HepG2 (cell line): ENCODE results near the gene TREX2. TPM values are rescaled to one million over a fixed set of nuclear protein-coding genes. Genes with fewer than 3 reads are reported as not detected.

Experiments
- ATAC-seq: fragments of 200-7000 bp; cut with Tn5 transposase; 3 replicates; pipeline ENCODE4 v1.9.1; 2020; ENCODE audit warnings: mild to moderate bottlenecking, moderate library complexity
- BruUV-seq: library from RNA; stranded (reverse); fragments of 400-500 nt; replicated peaks from 2 replicates; lab custom pipeline; 2021; lab: Mats Ljungman, UMichigan
- CTCF ChIA-PET: fragments of 300-600 bp; formaldehyde crosslinking; extraction: SDS; loops from one replicate; lab custom pipeline; 2021; ENCODE audit warnings: low total read pairs, inconsistent platforms, low intra/inter-chr PET ratio; lab: Yijun Ruan, JAX
- POLR2A ChIA-PET: fragments of 350-600 bp; sonication (Branson Sonifier 250); formaldehyde crosslinking; loops from one replicate; lab custom pipeline; 2020; ENCODE audit warnings: antibody characterized with exemption, inconsistent platforms; lab: Yijun Ruan, JAX
- DNase-seq: peaks from one replicate; pipeline ENCODE4 v3.0.0-alpha.2; 2015; ENCODE audit warnings: low spot score
- FAIRE-seq: peaks from 3 replicates; lab custom pipeline; 2011; peaks lifted over from hg19 to GRCh38; lab: Jason Lieb, UNC
- H2AFZ ChIP-seq: one replicate; pipeline ENCODE4 v1.6.1; 2011; ENCODE audit warnings: low read length, inconsistent platforms
- H3K27ac ChIP-seq: fragments of 300-600 bp; 3 replicates; pipeline ENCODE4 v1.8.0; 2011; ENCODE audit warnings: mixed run types, mild to moderate bottlenecking, mixed read lengths, low read length, inconsistent platforms; ENCODE audit not compliant: insufficient read depth; ENCODE audit errors: extremely low read length
- H3K27me3 ChIP-seq, 2 experiments: fragments of 200-600 bp in 1 of 2; 2 replicates in 1 of 2; 3 replicates in 1 of 2; pipeline versions ENCODE4 v1.6.0 to v1.8.0; 2011; ENCODE audit warnings: low read length in 2 of 2, mild to moderate bottlenecking in 2 of 2, moderate library complexity in 2 of 2, inconsistent platforms in 1 of 2; ENCODE audit not compliant: insufficient read depth in 2 of 2, control insufficient read depth in 1 of 2
- H3K36me3 ChIP-seq, 2 experiments: fragments of 200-600 bp in 1 of 2; replicated peaks in 1 of 2; 2 replicates in 1 of 2; 3 replicates in 1 of 2; pipeline versions ENCODE4 v1.5.1 to v1.8.0; 2011; ENCODE audit warnings: low read length in 2 of 2, inconsistent platforms in 1 of 2; ENCODE audit not compliant: insufficient read depth in 2 of 2, control insufficient read depth in 1 of 2
- H3K4me1 ChIP-seq: 2 replicates; pipeline ENCODE4 v1.5.1; 2012; ENCODE audit warnings: low read length, inconsistent platforms; ENCODE audit not compliant: insufficient read depth
- H3K4me2 ChIP-seq: 2 replicates; pipeline ENCODE4 v1.6.0; 2011; ENCODE audit warnings: low read depth, low read length, inconsistent platforms
- H3K4me3 ChIP-seq, 3 experiments: fragments of 200-600 bp in 1 of 3; sonication (generic), shearing (Covaris generic) in 1 of 3; replicated peaks in 1 of 3; 2 replicates each; pipeline ENCODE4 v1.5.1; 2011 to 2016; ENCODE audit warnings: low read length in 3 of 3, inconsistent platforms in 2 of 3, low read depth in 2 of 3, mild to moderate bottlenecking in 2 of 3, control low read depth in 1 of 3, mixed read lengths in 1 of 3; ENCODE audit not compliant: insufficient read depth in 1 of 3
- H3K79me2 ChIP-seq: one replicate; pipeline ENCODE4 v1.6.1; 2011; ENCODE audit warnings: low read length, inconsistent platforms; ENCODE audit not compliant: insufficient read depth
- H3K9ac ChIP-seq: 2 replicates; pipeline ENCODE4 v1.6.0; 2011; ENCODE audit warnings: mild to moderate bottlenecking, low read depth, low read length, inconsistent platforms; ENCODE audit not compliant: insufficient read depth
- H3K9me3 ChIP-seq: 2 replicates; pipeline ENCODE4 v1.5.1; 2012; ENCODE audit warnings: mild to moderate bottlenecking, low read length
- H4K20me1 ChIP-seq: 2 replicates; pipeline ENCODE4 v1.6.0; 2011; ENCODE audit warnings: inconsistent platforms, mild to moderate bottlenecking, low read length, moderate library complexity; ENCODE audit not compliant: insufficient read depth
- CEBPG ChIP-seq: IDR thresholded peaks from 2 replicates; pipeline ENCODE4 v1.6.1; 2016
- KAT8 ChIP-seq: IDR thresholded peaks from 2 replicates; pipeline ENCODE4 v1.6.1; 2016; ENCODE audit warnings: missing genetic modification reagents, missing compliant biosample characterization
- PHB2 ChIP-seq: fragments of 450-650 bp; IDR thresholded peaks from 2 replicates; pipeline ENCODE4 v1.6.1; 2018; ENCODE audit not compliant: partially characterized antibody
- SCMH1 ChIP-seq: sonication (generic); formaldehyde crosslinking; IDR thresholded peaks from 2 replicates; pipeline ENCODE4 v1.9.0; 2021; ENCODE audit warnings: missing genetic modification reagents, mild to moderate bottlenecking, borderline replicate concordance
- TFE3 ChIP-seq: IDR thresholded peaks from 2 replicates; pipeline ENCODE4 v1.6.1; 2016
- ZNF101 ChIP-seq: sonication (generic); formaldehyde crosslinking; IDR thresholded peaks from 2 replicates; pipeline ENCODE4 v1.4.0; 2020; ENCODE audit warnings: mild to moderate bottlenecking, low read depth, missing genetic modification reagents, borderline replicate concordance
- ZNF432 ChIP-seq: sonication (generic); formaldehyde crosslinking; IDR thresholded peaks from 2 replicates; pipeline ENCODE4 v1.5.0; 2020; ENCODE audit warnings: missing genetic modification reagents, mild to moderate bottlenecking, borderline replicate concordance
- WGBS: methylation state at CpG from one replicate; pipeline ENCODE4 v1.1.6; 2017; ENCODE audit warnings: low lambda C conversion rate; 5-methylcytosine and 5-hydroxymethylcytosine counted together
- in situ Hi-C: cut with HindIII; loops from 2 replicates; pipeline ENCODE4 v1.10.0; 2017; ENCODE audit warnings: low pct_unique_long_range_greater_than_20kb; ENCODE audit not compliant: extremely low pct_ligation_motif_present
- intact Hi-C: fragments of 100-400 bp; cut with micrococcal nuclease; formaldehyde crosslinking; loops from one replicate; pipeline ENCODE4 v1.10.0; 2022; ENCODE audit not compliant: unreplicated experiment
- polyA plus RNA-seq, 8 experiments: library from polyadenylated mRNA; depleted of rRNA in 3 of 8; stranded (reverse) in 7 of 8; unstranded in 1 of 8; fragments of >200 nt; fragmentation: Illumina TruSeq in 4 of 8; extraction: Trizol in 4 of 8; gene quantifications; 2 replicates each; pipeline versions ENCODE4 v1.2.1 to v1.2.3, GENCODE V29; 2011 to 2016; ENCODE audit warnings: low read depth in 4 of 8, missing spikeins in 1 of 8, mixed read lengths in 1 of 8; ENCODE audit not compliant: insufficient read depth in 1 of 8
- total RNA-seq, 5 experiments: library from RNA; depleted of rRNA; stranded (reverse); fragments of >200 nt; fragmentation: Illumina TruSeq; extraction: Trizol; gene quantifications; 2 replicates each; pipeline ENCODE4 v1.2.3, GENCODE V29; 2016; ENCODE audit warnings: low read depth in 1 of 5

The TREX2 gene
- total and polyA plus RNA-seq, 2 of the 13 experiments (the other 11 are each of a cell fraction or from before 2014, with no cell fraction given): 0.13 to 0.18 TPM

GRCh38 chrX:153411255-153411987, 34.4 kb downstream of the TREX2 start, which contains the start of gene ZFP92:
TSS of gene ZFP92 (plus strand) at chrX:153411472. CDS start at chrX:153418323, 6,851 bp downstream.
- H3K4me1 ChIP-seq: peaks cover 48% of the 10 kb centered on the region
- WGBS: 99% methylated on average over 24 of the region's 75 CpGs
- H3K4me2 ChIP-seq: no peak within 1 kb of the TSS
- H3K9ac ChIP-seq: no peak within 1 kb of the TSS
- intact Hi-C loops: no loop called here
- no peaks in the 10 kb centered on the region for H3K9me3 ChIP-seq
- no peak for FAIRE-seq
- peaks cover 0 to 2% of the 10 kb centered on the region in 2 experiments; a peak in 1 of 5 replicates for H3K27me3 ChIP-seq
- ATAC-seq: no peak
- POLR2A ChIA-PET: no interaction called here
- no TSS peak for BruUV-seq
- H3K27ac ChIP-seq: peak within 1 kb of the TSS; percentile 67
- DNase-seq: no peak
- no peaks in the 10 kb centered on the region for H4K20me1 ChIP-seq
- H3K4me3 ChIP-seq: no peak within 1 kb of the TSS
- no peaks in the 10 kb centered on the region for H3K79me2 ChIP-seq
- TF ChIP-seq SCMH1 (CRISPR knock-in tag) (no peak), ZNF101 (CRISPR knock-in tag) (no peak), TFE3 (no peak), KAT8 (CRISPR knock-in tag) (no peak), PHB2 (no peak), CEBPG (CRISPR knock-in tag) (no peak), ZNF432 (no peak)
- TF ChIP-seq, all 625 proteins: peak for 0
- no peak within 1 kb of the TSS for H2AFZ ChIP-seq
- CTCF ChIA-PET: no interaction called here
- no peaks in the 10 kb centered on the region for H3K36me3 ChIP-seq
- in situ Hi-C loops: loop anchor here (10.0 kb wide), 1 partner anchor 377 kb away; no protein-coding TSS in a partner anchor
